ENCODE results near the gene MAP3K3.

The MAP3K3 gene

DNA sequence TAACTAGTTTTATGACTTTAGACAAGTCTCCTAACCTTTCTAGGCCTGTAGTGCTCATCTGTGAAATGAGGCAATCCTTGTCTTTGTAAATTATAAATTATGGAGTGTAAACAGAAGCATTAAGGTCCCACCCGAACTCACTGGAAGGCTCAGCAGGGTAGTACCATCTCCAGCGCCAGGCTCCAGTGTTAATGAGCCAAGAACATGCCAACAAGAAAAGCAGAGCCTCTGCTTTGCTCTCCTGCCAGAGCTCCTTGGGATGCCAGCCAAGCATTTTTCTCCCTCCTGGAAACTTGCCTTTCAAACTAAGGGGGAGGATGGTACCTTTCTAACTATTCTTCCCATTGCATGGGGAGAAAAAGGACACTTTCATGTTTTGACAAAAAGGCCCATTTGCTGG is 62.8 kb downstream of the MAP3K3 start:
- Histone ChIP-seq H3K9me3 (ENCODE audit: severe bottlenecking) (no peaks in the 10 kb centered on the region), H3K27ac (no peak overlapping the region), H3K36me3 (peaks cover 75% of the 10 kb centered on the region), H3K27me3 (ENCODE audit: insufficient read depth, low read depth, severe bottlenecking) (no peaks in the 10 kb centered on the region), H3K4me3 (ENCODE audit: low read depth, low read length) (no peak overlapping the region)
- no peak for TF ChIP-seq CTCF (IDR thresholded peaks at IDR 0.05; ENCODE audit: low read depth, low read length)
- DNase-seq = no peak

DNA sequence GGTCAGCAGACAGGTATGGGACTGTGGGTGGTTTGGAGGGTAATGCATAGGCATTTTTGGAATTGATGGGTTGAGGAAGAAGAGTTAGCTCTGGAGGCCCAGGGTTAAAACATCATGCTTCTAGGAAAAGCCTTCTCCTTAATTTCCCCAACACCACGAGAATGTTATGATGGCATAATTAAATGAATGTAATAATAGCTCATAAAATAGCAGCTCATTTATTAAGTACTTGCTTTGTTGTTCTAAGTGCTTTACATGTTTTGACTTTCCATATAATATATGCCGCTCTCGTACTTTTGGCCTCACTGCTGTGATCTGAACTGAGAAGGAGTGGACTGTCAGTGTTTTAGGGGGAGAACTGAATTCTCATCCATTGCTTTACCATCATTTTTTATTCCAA is 63.4 kb downstream of the MAP3K3 start:
- H3K9me3 ChIP-seq (ENCODE audit: severe bottlenecking) = no peaks in the 10 kb centered on the region
- no peaks in the 10 kb centered on the region for H3K27me3 ChIP-seq (ENCODE audit: insufficient read depth, low read depth, severe bottlenecking)
- no peak for DNase-seq
- H3K27ac ChIP-seq = no peak overlapping the region
- peaks cover 80% of the 10 kb centered on the region for H3K36me3 ChIP-seq
- no peak overlapping the region for H3K4me3 ChIP-seq (ENCODE audit: low read depth, low read length)
- TF ChIP-seq CTCF (IDR thresholded peaks at IDR 0.05; ENCODE audit: low read depth, low read length) = no peak

- Histone ChIP-seq H3K4me3 (ENCODE audit: low read depth, low read length) (no peak overlapping the region), H3K27me3 (ENCODE audit: insufficient read depth, low read depth, severe bottlenecking) (no peaks in the 10 kb centered on the region), H3K9me3 (ENCODE audit: severe bottlenecking) (no peaks in the 10 kb centered on the region), H3K27ac (no peak overlapping the region), H3K36me3 (peaks cover 87% of the 10 kb centered on the region)
- DNase-seq = no peak
- TF ChIP-seq CTCF (IDR thresholded peaks at IDR 0.05; ENCODE audit: low read depth, low read length) = no peak
Measured at GRCh38 chr17:63686138-63686685, 64.0 kb downstream of the MAP3K3 start.

- no peak overlapping the region for H3K4me3 ChIP-seq (ENCODE audit: low read depth, low read length)
- no peak overlapping the region for H3K27ac ChIP-seq
- H3K27me3 ChIP-seq (ENCODE audit: insufficient read depth, low read depth, severe bottlenecking) = no peaks in the 10 kb centered on the region
- no peaks in the 10 kb centered on the region for H3K9me3 ChIP-seq (ENCODE audit: severe bottlenecking)
- DNase-seq = no peak
- H3K36me3 ChIP-seq = peaks cover 83% of the 10 kb centered on the region
- no peak for TF ChIP-seq CTCF (IDR thresholded peaks at IDR 0.05; ENCODE audit: low read depth, low read length)
Measured at GRCh38 chr17:63688396-63689020, 66.3 kb downstream of the MAP3K3 start.

DNA sequence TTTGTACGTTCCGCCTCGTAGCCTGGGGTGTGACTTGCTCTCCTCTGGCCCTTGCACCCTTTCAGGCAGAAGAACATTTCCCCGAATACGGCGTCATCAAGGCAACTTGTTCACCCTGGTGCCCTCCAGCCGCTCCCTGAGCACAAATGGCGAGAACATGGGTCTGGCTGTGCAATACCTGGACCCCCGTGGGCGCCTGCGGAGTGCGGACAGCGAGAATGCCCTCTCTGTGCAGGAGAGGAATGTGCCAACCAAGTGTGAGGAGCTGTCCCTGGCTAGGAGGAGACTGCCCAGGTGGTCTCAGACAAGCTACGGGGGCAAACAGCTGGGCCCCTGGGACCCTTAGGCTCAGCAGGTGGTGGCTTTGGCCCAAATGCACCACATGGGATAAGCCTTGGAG is 67.3 kb downstream of the MAP3K3 start:
- no peak for TF ChIP-seq CTCF (IDR thresholded peaks at IDR 0.05; ENCODE audit: low read depth, low read length)
- Histone ChIP-seq H3K36me3 (peaks cover 83% of the 10 kb centered on the region), H3K27me3 (ENCODE audit: insufficient read depth, low read depth, severe bottlenecking) (no peaks in the 10 kb centered on the region), H3K9me3 (ENCODE audit: severe bottlenecking) (no peaks in the 10 kb centered on the region), H3K27ac (no peak overlapping the region), H3K4me3 (ENCODE audit: low read depth, low read length) (no peak overlapping the region)
- DNase-seq = no peak
